Right lobe of liver (tissue), 6 donors: ENCODE data around the gene LRRC1. TPM values are rescaled to one million over a fixed set of nuclear protein-coding genes. Genes with fewer than 3 reads are reported as not detected.

Experiments used
- ATAC-seq, 4 donors: fragments of 200-7000 bp; cut with Tn5 transposase; one replicate each; pipeline ENCODE4 v1.9.1; 2020; ENCODE audit warnings: mild to moderate bottlenecking in 4 of 4, moderate library complexity in 4 of 4
- DNase-seq, 3 donors: peaks; one replicate each; pipeline ENCODE4 v3.0.0-alpha.2; 2020
- H3K27ac ChIP-seq, 3 donors: fragments of 200-600 bp; one replicate each; pipeline ENCODE4 v1.8.0; 2022
- H3K27me3 ChIP-seq, 2 donors: fragments of 200-600 bp; one replicate each; pipeline ENCODE4 v1.8.0; 2022
- H3K36me3 ChIP-seq, 4 donors: fragments of 200-600 bp; sonication (generic) in 1 of 4; one replicate each; pipeline versions ENCODE4 v1.5.1 to v1.8.0; 2017 to 2022; ENCODE audit warnings: control low read depth in 1 of 4
- H3K4me1 ChIP-seq, 4 donors: fragments of 200-600 bp; sonication (generic) in 1 of 4; one replicate each; pipeline versions ENCODE4 v1.5.1 to v1.8.0; 2017 to 2022; ENCODE audit warnings: control low read depth in 1 of 4
- H3K4me3 ChIP-seq, 3 donors: fragments of 200-600 bp; one replicate each; pipeline ENCODE4 v1.8.0; 2022
- H3K9me3 ChIP-seq, 4 donors: fragments of 200-600 bp; sonication (generic) in 1 of 4; one replicate each; pipeline versions ENCODE4 v1.5.1 to v1.8.0; 2017 to 2022; ENCODE audit warnings: control low read depth in 1 of 4
- CTCF ChIP-seq, 4 donors: fragments of 200-600 bp in 3 of 4; fragments of 450-650 bp in 1 of 4; IDR thresholded peaks; one replicate each; pipeline versions ENCODE4 v1.5.1 to v1.8.0; 2016 to 2022; ENCODE audit warnings: antibody characterized with exemption in 4 of 4, mild to moderate bottlenecking in 2 of 4
- POLR2A ChIP-seq: fragments of 450-650 bp; IDR thresholded peaks from one replicate; pipeline ENCODE4 v1.6.1; 2017; ENCODE audit warnings: antibody characterized with exemption, mild to moderate bottlenecking
- WGBS: methylation state at CpG from one replicate; pipeline ENCODE4 v1.1.6; 2018; ENCODE audit warnings: low coverage, low lambda C conversion rate; ENCODE audit not compliant: insufficient coverage; ENCODE audit errors: missing lambda C conversion rate; 5-methylcytosine and 5-hydroxymethylcytosine counted together
- intact Hi-C, 2 donors: fragments of 100-400 bp; cut with DNase I; formaldehyde crosslinking; loops; one replicate each; pipeline versions ENCODE4 v1.11.2 to v1.14.1; 2022
- total RNA-seq, 6 experiments: library from RNA; depleted of rRNA in 2 of 6; stranded (reverse); fragments of >200 nt in 2 of 6; fragmentation: NEBNext Ultra II Directional in 3 of 6; extraction: Animal tissue kit (Norgen Biotek cat#: 25700) in 3 of 6; gene quantifications; one replicate each; pipeline versions ENCODE4 v1.1.0 to v1.2.4, GENCODE V29; 2016 to 2023
- donor health status: DM: no; HTN: yes; CAD: no.
- donor health status: DM: no; HTN: no; CAD: no.
- donor health status: DM: no; HTN: no; CAD: no.
- donor health status: DM: no; HTN: yes; CAD: no.
- donor health status: DM: no; HTN: yes; CAD: no.

Gene LRRC1
- total RNA-seq, 6 experiments from 2014 or later: 0.46 to 3.2 (median 1.4) TPM

- no peak for DNase-seq
These were observed 29.9 kb downstream of the LRRC1 start for GRCh38 chr6:53824714-53825113.

GRCh38 chr6:53825532-53826321, 30.9 kb downstream of the LRRC1 start:
- 65% methylated on average over 6 of the region's 7 CpGs for WGBS
- no peak for ATAC-seq
- no peaks in the 10 kb centered on the region for H3K27me3 ChIP-seq
- intact Hi-C loops: no loop called here
- no peak overlapping the region for H3K4me3 ChIP-seq
- no peak for DNase-seq
- no peaks in the 10 kb centered on the region for H3K36me3 ChIP-seq
- TF ChIP-seq POLR2A (no peak), CTCF (IDR thresholded peaks at IDR 0.05) (no peak)
- H3K27ac ChIP-seq: no peak overlapping the region
- no peaks in the 10 kb centered on the region for H3K4me1 ChIP-seq
- H3K9me3 ChIP-seq: no peaks in the 10 kb centered on the region

More at GRCh38 chr6:53824714-53825113, 29.9 kb downstream of the LRRC1 start:
- Histone ChIP-seq H3K36me3 (no peaks in the 10 kb centered on the region), H3K4me1 (no peaks in the 10 kb centered on the region), H3K4me3 (no peak overlapping the region), H3K9me3 (no peaks in the 10 kb centered on the region), H3K27ac (no peak overlapping the region), H3K27me3 (no peaks in the 10 kb centered on the region)
- WGBS: 100% methylated on average over 1 of the region's 1 CpG
- intact Hi-C loops: no loop called here
- TF ChIP-seq CTCF (IDR thresholded peaks at IDR 0.05) (no peak), POLR2A (no peak)
- ATAC-seq: no peak

GRCh38 chr6:53827531-53827930, 32.7 kb downstream of the LRRC1 start:
- WGBS: 75% methylated on average over 1 of the region's 1 CpG
- Histone ChIP-seq H3K27ac (no peak overlapping the region), H3K27me3 (no peaks in the 10 kb centered on the region), H3K36me3 (no peaks in the 10 kb centered on the region), H3K9me3 (no peaks in the 10 kb centered on the region), H3K4me3 (no peak overlapping the region), H3K4me1 (no peaks in the 10 kb centered on the region)
- no peak for TF ChIP-seq POLR2A
- no peak for TF ChIP-seq CTCF (IDR thresholded peaks at IDR 0.05)
- ATAC-seq (no peak), DNase-seq (no peak)
- intact Hi-C loops: no loop called here

GRCh38 chr6:53828215-53828614, 33.4 kb downstream of the LRRC1 start:
- no peaks in the 10 kb centered on the region for H3K4me1 ChIP-seq
- H3K36me3 ChIP-seq: no peaks in the 10 kb centered on the region
- no peak overlapping the region for H3K27ac ChIP-seq
- WGBS: 66% methylated on average over 2 of the region's 2 CpGs
- no peak overlapping the region for H3K4me3 ChIP-seq
- no peaks in the 10 kb centered on the region for H3K9me3 ChIP-seq
- ATAC-seq (no peak), DNase-seq (no peak)
- intact Hi-C loops: no loop called here
- no peaks in the 10 kb centered on the region for H3K27me3 ChIP-seq
- TF ChIP-seq CTCF (IDR thresholded peaks at IDR 0.05): no peak
